Measurements from ENCODE around the gene OBSCN. TPM values are rescaled to one million over a fixed set of nuclear protein-coding genes. Genes with fewer than 3 reads are reported as not detected.
A peak's percentile ranks its signal among the peaks of the same experiment; 100 is the strongest.

The OBSCN gene
- total RNA-seq, 1 donor from 2014 or later: 15.2 TPM

DNA sequence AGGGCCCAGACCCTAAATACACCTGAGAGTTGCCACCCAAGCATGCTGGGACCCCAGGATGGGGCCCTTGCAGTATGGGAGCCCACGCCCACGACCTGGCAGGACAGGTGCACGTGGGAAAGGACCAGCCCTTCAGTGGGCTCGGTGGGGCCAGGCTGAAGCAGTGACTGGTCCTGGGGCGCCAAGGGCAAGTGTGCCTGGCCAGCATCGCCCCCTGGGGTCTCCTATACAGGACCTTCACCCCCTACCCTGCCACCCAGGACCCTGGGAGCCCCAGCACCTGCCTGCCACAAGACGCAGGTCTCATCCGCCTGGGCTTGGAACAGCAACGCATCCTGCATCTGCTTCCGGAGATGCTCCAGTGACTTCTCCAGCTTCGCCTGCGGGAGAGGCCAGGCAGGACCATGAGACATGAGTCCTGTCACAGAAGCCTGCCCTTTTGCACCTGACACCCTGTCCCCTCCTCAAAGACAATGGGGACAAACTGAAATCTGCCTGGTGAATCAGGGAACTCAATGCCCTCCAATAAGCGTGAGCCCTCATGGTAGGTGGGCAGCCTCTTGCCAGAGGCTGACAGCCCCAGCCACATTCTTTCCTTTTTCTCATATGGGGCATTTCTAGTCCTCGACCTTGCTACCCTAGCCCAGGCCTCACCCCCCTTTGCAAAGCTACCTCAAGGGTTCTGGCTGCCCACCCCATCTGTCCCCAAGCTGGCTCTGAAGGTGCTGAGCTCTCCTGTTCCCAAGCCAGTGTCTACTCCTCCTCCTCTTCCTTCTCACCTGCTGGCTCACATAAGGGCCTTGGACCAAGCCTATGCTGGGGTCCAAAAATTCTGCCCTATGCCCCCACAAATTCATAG lies 194.2 kb downstream of the OBSCN start:
- TF ChIP-seq, protein P1, sequence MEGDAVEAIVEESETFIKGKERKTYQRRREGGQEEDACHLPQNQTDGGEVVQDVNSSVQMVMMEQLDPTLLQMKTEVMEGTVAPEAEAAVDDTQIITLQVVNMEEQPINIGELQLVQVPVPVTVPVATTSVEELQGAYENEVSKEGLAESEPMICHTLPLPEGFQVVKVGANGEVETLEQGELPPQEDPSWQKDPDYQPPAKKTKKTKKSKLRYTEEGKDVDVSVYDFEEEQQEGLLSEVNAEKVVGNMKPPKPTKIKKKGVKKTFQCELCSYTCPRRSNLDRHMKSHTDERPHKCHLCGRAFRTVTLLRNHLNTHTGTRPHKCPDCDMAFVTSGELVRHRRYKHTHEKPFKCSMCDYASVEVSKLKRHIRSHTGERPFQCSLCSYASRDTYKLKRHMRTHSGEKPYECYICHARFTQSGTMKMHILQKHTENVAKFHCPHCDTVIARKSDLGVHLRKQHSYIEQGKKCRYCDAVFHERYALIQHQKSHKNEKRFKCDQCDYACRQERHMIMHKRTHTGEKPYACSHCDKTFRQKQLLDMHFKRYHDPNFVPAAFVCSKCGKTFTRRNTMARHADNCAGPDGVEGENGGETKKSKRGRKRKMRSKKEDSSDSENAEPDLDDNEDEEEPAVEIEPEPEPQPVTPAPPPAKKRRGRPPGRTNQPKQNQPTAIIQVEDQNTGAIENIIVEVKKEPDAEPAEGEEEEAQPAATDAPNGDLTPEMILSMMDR (IDR thresholded peaks at IDR 0.05): no peak
- peaks cover 27% of the 10 kb centered on the region for H3K4me1 Mint-ChIP-seq (ENCODE audit: unreplicated experiment)
- no peak for DNase-seq (ENCODE audit: extremely low spot score, unreplicated experiment)
- H3K9me3 Mint-ChIP-seq (ENCODE audit: unreplicated experiment): no peaks in the 10 kb centered on the region
- H3K4me3 Mint-ChIP-seq (ENCODE audit: unreplicated experiment): no peak overlapping the region
- no peak overlapping the region for H3K27ac Mint-ChIP-seq (ENCODE audit: unreplicated experiment)
- H3K27me3 Mint-ChIP-seq (ENCODE audit: unreplicated experiment): no peaks in the 10 kb centered on the region
- H3K36me3 Mint-ChIP-seq (ENCODE audit: unreplicated experiment): peaks cover 21% of the 10 kb centered on the region

DNA sequence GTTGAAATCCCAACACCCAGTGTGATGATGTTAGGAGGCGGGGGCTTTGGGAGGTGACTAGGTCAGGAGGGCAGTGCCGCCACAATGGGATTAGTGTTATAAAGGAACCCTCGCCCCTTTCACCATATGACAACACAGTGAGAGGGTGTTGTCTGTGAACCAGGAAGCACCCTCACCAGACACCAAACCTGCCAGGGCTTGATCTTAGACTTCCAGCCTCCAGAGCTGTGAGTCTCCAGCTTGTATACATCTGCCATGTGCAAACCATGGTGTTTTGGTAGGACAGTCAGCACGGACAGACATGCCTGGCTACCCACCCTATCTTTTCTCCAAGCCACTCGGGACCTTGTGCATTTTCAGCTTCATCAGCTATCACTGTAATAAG lies 194.8 kb downstream of the OBSCN start:
- peaks cover 31% of the 10 kb centered on the region for H3K4me1 Mint-ChIP-seq (ENCODE audit: unreplicated experiment)
- H3K36me3 Mint-ChIP-seq (ENCODE audit: unreplicated experiment): peaks cover 21% of the 10 kb centered on the region
- no peaks in the 10 kb centered on the region for H3K9me3 Mint-ChIP-seq (ENCODE audit: unreplicated experiment)
- TF ChIP-seq, protein P1 (IDR thresholded peaks at IDR 0.05): no peak
- H3K27me3 Mint-ChIP-seq (ENCODE audit: unreplicated experiment): no peaks in the 10 kb centered on the region
- no peak overlapping the region for H3K27ac Mint-ChIP-seq (ENCODE audit: unreplicated experiment)
- no peak overlapping the region for H3K4me3 Mint-ChIP-seq (ENCODE audit: unreplicated experiment)
- DNase-seq (ENCODE audit: extremely low spot score, unreplicated experiment): no peak

DNA sequence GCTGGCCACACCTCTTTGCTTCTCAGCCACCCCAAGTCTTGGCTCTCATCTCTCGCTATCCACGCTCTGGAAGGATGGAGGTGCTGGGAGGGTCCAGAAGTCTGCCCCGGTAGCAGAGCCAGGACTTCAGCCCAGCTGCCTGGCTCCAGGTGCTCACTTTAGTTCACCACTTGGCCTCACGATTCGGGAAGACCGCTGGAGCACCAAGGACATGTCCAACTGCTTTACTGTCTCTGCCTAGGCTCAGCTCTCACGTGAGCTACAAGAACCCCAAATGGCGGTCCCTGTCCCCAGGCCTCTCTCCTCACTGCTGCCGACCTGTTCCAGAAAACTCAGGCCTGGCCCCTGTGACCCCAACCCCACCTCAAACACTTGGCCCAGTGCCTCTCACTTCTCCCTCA lies 195.4 kb downstream of the OBSCN start:
- peaks cover 37% of the 10 kb centered on the region for H3K4me1 Mint-ChIP-seq (ENCODE audit: unreplicated experiment)
- H3K27me3 Mint-ChIP-seq (ENCODE audit: unreplicated experiment): no peaks in the 10 kb centered on the region
- no peaks in the 10 kb centered on the region for H3K9me3 Mint-ChIP-seq (ENCODE audit: unreplicated experiment)
- DNase-seq (ENCODE audit: extremely low spot score, unreplicated experiment): no peak
- H3K4me3 Mint-ChIP-seq (ENCODE audit: unreplicated experiment): no peak overlapping the region
- no peak overlapping the region for H3K27ac Mint-ChIP-seq (ENCODE audit: unreplicated experiment)
- H3K36me3 Mint-ChIP-seq (ENCODE audit: unreplicated experiment): peaks cover 21% of the 10 kb centered on the region
- TF ChIP-seq, protein P1 (IDR thresholded peaks at IDR 0.05): no peak

DNA sequence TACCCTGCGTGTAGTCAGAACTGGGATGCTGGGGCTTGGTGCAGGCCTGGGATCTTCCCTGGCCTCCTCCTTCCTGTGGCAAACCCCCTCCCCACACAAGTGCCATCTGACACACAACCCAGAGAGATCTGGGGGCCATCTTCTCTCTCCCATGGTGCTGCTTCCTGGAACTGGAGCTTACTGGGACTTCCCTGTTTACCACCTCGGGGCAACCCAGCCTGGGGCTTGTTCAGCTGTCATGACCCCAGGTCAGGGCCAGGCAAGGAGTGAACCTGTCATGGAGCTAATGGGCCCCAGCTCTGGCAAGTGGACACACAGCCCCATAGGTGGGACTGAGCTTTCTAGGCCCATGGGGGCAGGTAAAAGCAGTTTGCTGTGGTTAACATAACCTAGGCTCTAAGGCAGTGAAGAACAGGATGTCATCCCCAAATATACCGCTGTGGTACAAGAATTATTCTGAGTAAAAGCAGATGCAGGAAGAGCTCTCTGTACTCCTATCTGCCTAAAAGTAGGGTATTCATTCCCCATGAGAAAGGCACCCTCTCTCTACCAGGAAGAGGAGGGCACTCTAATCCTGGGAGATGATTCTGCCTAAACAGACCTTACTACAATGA lies 196.4 kb downstream of the OBSCN start:
- Mint-ChIP-seq H3K27me3 (ENCODE audit: unreplicated experiment) (no peaks in the 10 kb centered on the region), H3K9me3 (ENCODE audit: unreplicated experiment) (no peaks in the 10 kb centered on the region), H3K27ac (ENCODE audit: unreplicated experiment) (peak overlapping the region; percentile 9), H3K4me3 (ENCODE audit: unreplicated experiment) (peak overlapping the region; percentile 89), H3K36me3 (ENCODE audit: unreplicated experiment) (peaks cover 21% of the 10 kb centered on the region), H3K4me1 (ENCODE audit: unreplicated experiment) (peaks cover 41% of the 10 kb centered on the region)
- no peak for DNase-seq (ENCODE audit: extremely low spot score, unreplicated experiment)
- TF ChIP-seq, protein P1 (IDR thresholded peaks at IDR 0.05): no peak
